Lung (tissue), 12 donors: ENCODE measurements around the gene PSMD5. TPM values are rescaled to one million over a fixed set of nuclear protein-coding genes. Genes with fewer than 3 reads are reported as not detected.

ENCODE experiments used
- ATAC-seq: fragments of 200-7000 bp; cut with Tn5 transposase; one replicate; pipeline ENCODE4 v1.9.1; 2020; ENCODE audit warnings: moderate number of reproducible peaks; ENCODE audit not compliant: insufficient read depth, low FRiP score
- DNase-seq, 3 donors: peaks; one replicate each; pipeline ENCODE4 v3.0.0-alpha.2; 2013 to 2017
- H3K27ac ChIP-seq, 2 donors: one replicate each; pipeline ENCODE4 v1.5.1; 2013; ENCODE audit warnings: mild to moderate bottlenecking in 2 of 2, moderate library complexity in 2 of 2, control low read depth in 1 of 2, inconsistent platforms in 1 of 2, low read depth in 1 of 2, low read length in 1 of 2
- H3K27me3 ChIP-seq, 3 donors: one replicate each; pipeline ENCODE4 v1.5.1; 2013; ENCODE audit warnings: low read length in 2 of 3; ENCODE audit not compliant: control insufficient read depth in 3 of 3, insufficient read depth in 3 of 3
- H3K36me3 ChIP-seq, 4 donors: one replicate each; pipeline ENCODE4 v1.5.1; 2013; ENCODE audit warnings: low read length in 4 of 4, mild to moderate bottlenecking in 1 of 4, moderate library complexity in 1 of 4; ENCODE audit not compliant: control insufficient read depth in 4 of 4, insufficient read depth in 4 of 4
- H3K4me1 ChIP-seq, 5 donors: one replicate each; pipeline ENCODE4 v1.5.1; 2013; ENCODE audit warnings: low read length in 5 of 5, mild to moderate bottlenecking in 2 of 5, moderate library complexity in 1 of 5; ENCODE audit not compliant: control insufficient read depth in 5 of 5, insufficient read depth in 5 of 5
- H3K4me3 ChIP-seq: one replicate; pipeline ENCODE4 v1.5.1; 2013; ENCODE audit warnings: mild to moderate bottlenecking, control low read depth, moderate library complexity
- H3K9ac ChIP-seq, 2 donors: one replicate each; pipeline ENCODE4 v1.5.1; 2013; ENCODE audit warnings: low read length in 2 of 2, control low read depth in 1 of 2; ENCODE audit not compliant: insufficient read depth in 1 of 2
- H3K9me3 ChIP-seq, 4 donors: one replicate each; pipeline ENCODE4 v1.5.1; 2013; ENCODE audit warnings: low read length in 3 of 4, mild to moderate bottlenecking in 1 of 4, moderate library complexity in 1 of 4; ENCODE audit not compliant: control insufficient read depth in 4 of 4, insufficient read depth in 3 of 4
- CTCF ChIP-seq: IDR thresholded peaks from 2 replicates; pipeline ENCODE4 v1.5.1; 2012; ENCODE audit warnings: mild to moderate bottlenecking; ENCODE audit errors: control extremely low read depth, extremely low read depth
- WGBS, 2 donors: extraction: QIAGEN DNeasy Blood & Tissue Kit; methylation state at CpG; one replicate each; pipeline ENCODE4 v1.1.7; 2013; 5-methylcytosine and 5-hydroxymethylcytosine counted together
- polyA plus RNA-seq, 2 donors: library from polyadenylated mRNA; stranded (reverse); fragments of 200-250 nt; gene quantifications; one replicate each; pipeline ENCODE4 v1.2.1, GENCODE V29; 2013
- total RNA-seq, 2 donors: library from RNA; depleted of rRNA in 1 of 2; stranded (reverse); fragments of >200 nt in 1 of 2; gene quantifications; one replicate each; pipeline ENCODE4 v1.2.1, GENCODE V29; 2014 to 2021
- donor health status: control.
- donor health status: control.
- donor health status: Bipolar disorder and iron deficiency.
- donor health status: healthy.
- donor health status: DM: yes; HTN: yes; CAD: no.

Gene PSMD5
- total and polyA plus RNA-seq, 4 donors: 14.9 to 66.0 (median 27.3) TPM

GRCh38 chr9:120768886-120769285, 73.8 kb downstream of the PSMD5 start:
- DNase-seq: no peak
- H3K4me1 ChIP-seq: peaks cover 0 to 12% (median 0%) of the 10 kb centered on the region in 5 donors
- peaks cover 21 to 50% (median 31%) of the 10 kb centered on the region in 4 donors for H3K36me3 ChIP-seq
- no peaks in the 10 kb centered on the region for H3K9me3 ChIP-seq
- H3K4me3 ChIP-seq: no peak overlapping the region
- no peaks in the 10 kb centered on the region for H3K27me3 ChIP-seq
- no peak overlapping the region for H3K9ac ChIP-seq
- no peak for TF ChIP-seq CTCF
- 87 to 91% methylated on average over 1 of the region's 1 CpG for WGBS, 2 donors
- H3K27ac ChIP-seq: no peak overlapping the region
- ATAC-seq: no peak

GRCh38 chr9:120768247-120768646, 74.5 kb downstream of the PSMD5 start:
- no peak for TF ChIP-seq CTCF
- 83 to 86% methylated on average over 4 of the region's 4 CpGs for WGBS, 2 donors
- H3K9me3 ChIP-seq: no peaks in the 10 kb centered on the region
- peaks cover 0 to 12% (median 0%) of the 10 kb centered on the region in 5 donors for H3K4me1 ChIP-seq
- H3K27ac ChIP-seq: no peak overlapping the region
- no peak for DNase-seq
- no peaks in the 10 kb centered on the region for H3K27me3 ChIP-seq
- H3K36me3 ChIP-seq: peaks cover 19 to 50% (median 35%) of the 10 kb centered on the region in 4 donors
- H3K9ac ChIP-seq: no peak overlapping the region
- no peak for ATAC-seq
- H3K4me3 ChIP-seq: no peak overlapping the region

- Histone ChIP-seq H3K9ac (no peak overlapping the region), H3K9me3 (no peaks in the 10 kb centered on the region), H3K36me3 (peaks cover 21 to 50% (median 39%) of the 10 kb centered on the region in 4 donors), H3K4me3 (no peak overlapping the region), H3K27me3 (no peaks in the 10 kb centered on the region), H3K27ac (no peak overlapping the region), H3K4me1 (peaks cover 0 to 12% (median 0%) of the 10 kb centered on the region in 5 donors)
- ATAC-seq (peak; percentile 27), DNase-seq (peak in 2 of 3 donors; percentile 10 to 43)
- no peak for TF ChIP-seq CTCF
- WGBS, 2 donors: 76 to 80% methylated on average over 3 of the region's 3 CpGs
Observed at GRCh38 chr9:120767451-120767850, 75.3 kb downstream of the PSMD5 start.

Other genes starting within 250 kb of the PSMD5 start
- 10 to 100 TPM; 22.0 to 48.3 TPM for gene MEGF9, start 128.5 kb downstream of the PSMD5 start, total RNA-seq
- gene MEGF9, start 128.5 kb downstream of the PSMD5 start, polyA plus RNA-seq: 10 to 100 TPM; 19.2 to 39.2 TPM
- gene FBXW2, start 49.5 kb downstream of the PSMD5 start, total RNA-seq: 10 to 100 TPM; 64.7 to 86.5 TPM
- 10 to 100 TPM; 12.9 to 31.8 TPM for gene FBXW2, start 49.5 kb downstream of the PSMD5 start, polyA plus RNA-seq
- 10 to 100 TPM; 21.8 to 25.1 TPM for gene PHF19, start 34.3 kb upstream of the PSMD5 start, total RNA-seq
- gene PHF19, start 34.3 kb upstream of the PSMD5 start, polyA plus RNA-seq: 10 to 100 TPM; 20.3 to 21.6 TPM
- gene TRAF1, start 83.9 kb upstream of the PSMD5 start, total RNA-seq: 1 to 10 TPM; 5.8 to 6.4 TPM
- 10 to 100 TPM in 1 of 2 donors, 1 to 10 TPM in 1; 3.9 to 23.1 TPM for gene TRAF1, start 83.9 kb upstream of the PSMD5 start, polyA plus RNA-seq
- 10 to 100 TPM; 16.4 to 53.2 TPM for gene C5, start 207.4 kb upstream of the PSMD5 start, total RNA-seq
- gene C5, start 207.4 kb upstream of the PSMD5 start, polyA plus RNA-seq: 1 to 10 TPM; 9.5 to 9.8 TPM
- gene CNTRL, start 232.0 kb upstream of the PSMD5 start, total RNA-seq: 10 to 100 TPM; 25.7 to 42.9 TPM
- 10 to 100 TPM in 1 of 2 donors, 1 to 10 TPM in 1; 9.5 to 10.8 TPM for gene CNTRL, start 232.0 kb upstream of the PSMD5 start, polyA plus RNA-seq